GM19240 (cell line): ENCODE results near the gene GIPC2.
"Not testable (repeated sequence)": the region's sequence is repeated elsewhere in the genome, so short reads cannot be mapped to it uniquely, and the experiment has no call there.

Source experiments
- DNase-seq: peaks from one replicate; pipeline ENCODE4 v3.0.0; 2011; ENCODE audit warnings: low spot score; ENCODE audit not compliant: insufficient read length

The GIPC2 gene

GRCh38 chr1:78064886-78065285, 19.1 kb downstream of the GIPC2 start:
- not testable (repeated sequence) for DNase-seq

- no peak for DNase-seq
Measured at GRCh38 chr1:78068681-78069283, 23.0 kb downstream of the GIPC2 start.

- DNase-seq, result no peak
Measured at GRCh38 chr1:78069784-78070183, 24.0 kb downstream of the GIPC2 start.

GRCh38 chr1:78070210-78070609, 24.4 kb downstream of the GIPC2 start:
- no peak for DNase-seq

- no peak for DNase-seq
Measured at GRCh38 chr1:78070758-78071157, 25.0 kb downstream of the GIPC2 start.

- no peak for DNase-seq
Measured at GRCh38 chr1:78071696-78072095, 25.9 kb downstream of the GIPC2 start.

GRCh38 chr1:78072216-78072615, 26.4 kb downstream of the GIPC2 start:
- DNase-seq, result no peak

- DNase-seq, result no peak
Measured at GRCh38 chr1:78073441-78073840, 27.7 kb downstream of the GIPC2 start.

- DNase-seq, result no peak
Measured at GRCh38 chr1:78075621-78076020, 29.9 kb downstream of the GIPC2 start.

GRCh38 chr1:78078358-78078757, 32.6 kb downstream of the GIPC2 start:
- no peak for DNase-seq

GRCh38 chr1:78079580-78079979, 33.8 kb downstream of the GIPC2 start:
- no peak for DNase-seq

- DNase-seq, result no peak
Measured at GRCh38 chr1:78080767-78081166, 35.0 kb downstream of the GIPC2 start.

- no peak for DNase-seq
Measured at GRCh38 chr1:78081980-78082860, 36.5 kb downstream of the GIPC2 start.

GRCh38 chr1:78084639-78085038, 38.9 kb downstream of the GIPC2 start:
- DNase-seq, result not testable (repeated sequence)

- no peak for DNase-seq
Measured at GRCh38 chr1:78086697-78087096, 40.9 kb downstream of the GIPC2 start.

GRCh38 chr1:78088015-78088414, 42.2 kb downstream of the GIPC2 start:
- no peak for DNase-seq

- no peak for DNase-seq
Measured at GRCh38 chr1:78088486-78088885, 42.7 kb downstream of the GIPC2 start.

GRCh38 chr1:78089010-78089409, 43.2 kb downstream of the GIPC2 start:
- DNase-seq, result no peak

GRCh38 chr1:78090472-78091133, 44.8 kb downstream of the GIPC2 start:
- DNase-seq, result no peak

- DNase-seq, result no peak
Measured at GRCh38 chr1:78091215-78091813, 45.5 kb downstream of the GIPC2 start.

GRCh38 chr1:78091886-78092285, 46.1 kb downstream of the GIPC2 start:
- DNase-seq, result no peak

GRCh38 chr1:78092643-78093042, 46.9 kb downstream of the GIPC2 start:
- DNase-seq, result no peak
